Parathyroid adenoma (tissue), 2 donors: Measurements from ENCODE around the gene CYTH4.

Experiments used
- H2AFZ ChIP-seq: fragments of 300-600 bp; sonication (generic); one replicate; pipeline ENCODE4 v1.7.0; 2017; ENCODE audit warnings: antibody characterized with exemption, mild to moderate bottlenecking
- H3K27ac ChIP-seq: fragments of 300-600 bp; sonication (generic); one replicate; pipeline ENCODE4 v1.7.0; 2017
- H3K27me3 ChIP-seq: fragments of 300-600 bp; sonication (generic); one replicate; pipeline ENCODE4 v1.7.0; 2017; ENCODE audit warnings: low read length; ENCODE audit not compliant: control insufficient read depth, insufficient read depth
- H3K36me3 ChIP-seq: fragments of 300-600 bp; sonication (generic); one replicate; pipeline ENCODE4 v1.7.0; 2017; ENCODE audit warnings: low read length; ENCODE audit not compliant: control insufficient read depth, insufficient read depth
- H3K4me1 ChIP-seq: fragments of 300-600 bp; sonication (generic); one replicate; pipeline ENCODE4 v1.7.0; 2017; ENCODE audit warnings: control low read depth
- H3K4me2 ChIP-seq: fragments of 300-600 bp; sonication (generic); one replicate; pipeline ENCODE4 v1.7.0; 2017; ENCODE audit warnings: low read length
- H3K4me3 ChIP-seq: fragments of 300-600 bp; sonication (generic); one replicate; pipeline ENCODE4 v1.7.0; 2017; ENCODE audit warnings: low read depth, low read length
- H3K79me2 ChIP-seq: fragments of 300-600 bp; sonication (generic); one replicate; pipeline ENCODE4 v1.7.0; 2017; ENCODE audit warnings: control low read depth
- H3K9ac ChIP-seq: fragments of 300-600 bp; sonication (generic); one replicate; pipeline ENCODE4 v1.7.0; 2017; ENCODE audit warnings: mild to moderate bottlenecking
- H3K9me3 ChIP-seq: fragments of 300-600 bp; sonication (generic); one replicate; pipeline ENCODE4 v1.7.0; 2017; ENCODE audit warnings: low read length; ENCODE audit not compliant: control insufficient read depth
- TF ChIP-seq, protein P1 (sequence below): fragments of 300-600 bp; sonication (generic); IDR thresholded peaks from one replicate; pipeline ENCODE4 v1.7.0; 2017; ENCODE audit warnings: antibody characterized with exemption, mild to moderate bottlenecking
- donor health status: primary hyperparathyroidism.

The CYTH4 gene

DNA sequence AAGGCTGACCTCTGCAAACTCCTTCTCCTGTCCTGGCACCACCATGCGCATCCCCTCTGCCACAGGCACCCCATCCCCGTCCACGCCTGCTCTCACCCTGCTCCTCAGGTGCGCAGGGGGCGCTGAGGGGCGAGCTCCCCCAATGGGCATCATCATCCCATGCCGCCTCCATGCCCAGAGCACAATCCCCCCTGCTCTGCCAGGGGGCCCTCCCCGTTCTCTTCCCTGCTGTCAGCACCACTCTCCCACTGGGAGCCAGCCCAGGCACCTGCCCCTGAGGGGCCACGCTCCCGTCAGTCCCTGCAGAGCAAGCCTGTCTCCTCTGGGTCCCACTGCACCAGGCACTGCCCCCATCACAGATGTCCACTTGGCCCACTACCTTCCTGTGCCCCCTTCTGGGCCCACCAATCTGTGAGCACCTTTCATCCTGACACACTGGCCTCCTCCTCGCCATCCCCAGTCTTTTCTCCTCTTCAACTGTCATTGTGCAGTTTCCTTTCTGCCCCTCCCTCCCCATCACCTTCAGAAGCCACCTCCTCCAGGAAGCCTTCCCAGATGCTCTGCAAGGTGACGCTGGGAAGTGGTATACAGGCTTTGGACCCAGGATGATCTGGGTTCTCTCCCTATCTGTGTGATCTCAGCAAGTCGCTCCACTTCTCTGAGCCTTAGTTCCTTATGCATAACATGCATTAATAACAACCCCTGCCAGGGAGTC is 62.6 kb downstream of the CYTH4 start:
- no peak overlapping the region for H2AFZ ChIP-seq
- no peaks in the 10 kb centered on the region for H3K9me3 ChIP-seq
- no peaks in the 10 kb centered on the region for H3K79me2 ChIP-seq
- H3K36me3 ChIP-seq = no peaks in the 10 kb centered on the region
- no peak overlapping the region for H3K4me3 ChIP-seq
- TF ChIP-seq, protein P1, sequence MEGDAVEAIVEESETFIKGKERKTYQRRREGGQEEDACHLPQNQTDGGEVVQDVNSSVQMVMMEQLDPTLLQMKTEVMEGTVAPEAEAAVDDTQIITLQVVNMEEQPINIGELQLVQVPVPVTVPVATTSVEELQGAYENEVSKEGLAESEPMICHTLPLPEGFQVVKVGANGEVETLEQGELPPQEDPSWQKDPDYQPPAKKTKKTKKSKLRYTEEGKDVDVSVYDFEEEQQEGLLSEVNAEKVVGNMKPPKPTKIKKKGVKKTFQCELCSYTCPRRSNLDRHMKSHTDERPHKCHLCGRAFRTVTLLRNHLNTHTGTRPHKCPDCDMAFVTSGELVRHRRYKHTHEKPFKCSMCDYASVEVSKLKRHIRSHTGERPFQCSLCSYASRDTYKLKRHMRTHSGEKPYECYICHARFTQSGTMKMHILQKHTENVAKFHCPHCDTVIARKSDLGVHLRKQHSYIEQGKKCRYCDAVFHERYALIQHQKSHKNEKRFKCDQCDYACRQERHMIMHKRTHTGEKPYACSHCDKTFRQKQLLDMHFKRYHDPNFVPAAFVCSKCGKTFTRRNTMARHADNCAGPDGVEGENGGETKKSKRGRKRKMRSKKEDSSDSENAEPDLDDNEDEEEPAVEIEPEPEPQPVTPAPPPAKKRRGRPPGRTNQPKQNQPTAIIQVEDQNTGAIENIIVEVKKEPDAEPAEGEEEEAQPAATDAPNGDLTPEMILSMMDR = no peak
- H3K9ac ChIP-seq = no peak overlapping the region
- H3K4me1 ChIP-seq = no peaks in the 10 kb centered on the region
- H3K27ac ChIP-seq = no peak overlapping the region
- no peak overlapping the region for H3K4me2 ChIP-seq
- no peaks in the 10 kb centered on the region for H3K27me3 ChIP-seq

DNA sequence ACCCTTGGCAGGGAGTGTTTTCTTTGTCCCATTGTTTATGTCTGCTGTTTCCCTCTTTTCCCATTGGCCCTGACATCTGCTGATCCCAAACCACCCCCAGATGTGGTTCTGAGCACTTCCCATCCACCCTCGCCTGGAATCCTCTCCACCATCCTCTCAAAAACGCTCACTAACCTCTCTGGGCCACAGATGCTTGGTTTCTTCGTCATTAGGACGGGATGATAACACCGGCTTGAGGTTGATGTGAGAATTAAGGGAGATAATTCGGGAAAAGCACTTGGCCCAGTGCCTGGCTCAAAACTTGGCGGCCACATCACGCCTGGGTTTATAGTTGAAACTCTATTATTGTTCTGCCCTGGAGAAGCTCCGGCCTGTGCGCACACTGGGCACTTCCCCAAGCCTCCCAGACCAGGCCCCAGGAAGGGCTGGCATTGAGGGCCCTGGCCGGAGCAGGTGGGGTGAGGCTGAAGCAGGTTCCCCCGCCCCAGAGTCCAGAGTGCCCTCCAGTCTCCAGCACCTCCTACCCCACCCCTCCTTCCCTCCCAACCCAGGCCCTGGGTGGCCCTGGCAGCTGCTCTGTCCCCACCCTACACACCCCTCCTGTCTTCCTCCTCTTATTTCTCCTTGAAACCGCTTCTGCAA is 63.7 kb downstream of the CYTH4 start:
- Histone ChIP-seq H3K9me3 (no peaks in the 10 kb centered on the region), H3K36me3 (no peaks in the 10 kb centered on the region), H2AFZ (no peak overlapping the region), H3K79me2 (no peaks in the 10 kb centered on the region), H3K9ac (no peak overlapping the region), H3K4me3 (no peak overlapping the region), H3K27me3 (no peaks in the 10 kb centered on the region), H3K4me2 (no peak overlapping the region), H3K4me1 (no peaks in the 10 kb centered on the region), H3K27ac (no peak overlapping the region)
- TF ChIP-seq, protein P1 = no peak

DNA sequence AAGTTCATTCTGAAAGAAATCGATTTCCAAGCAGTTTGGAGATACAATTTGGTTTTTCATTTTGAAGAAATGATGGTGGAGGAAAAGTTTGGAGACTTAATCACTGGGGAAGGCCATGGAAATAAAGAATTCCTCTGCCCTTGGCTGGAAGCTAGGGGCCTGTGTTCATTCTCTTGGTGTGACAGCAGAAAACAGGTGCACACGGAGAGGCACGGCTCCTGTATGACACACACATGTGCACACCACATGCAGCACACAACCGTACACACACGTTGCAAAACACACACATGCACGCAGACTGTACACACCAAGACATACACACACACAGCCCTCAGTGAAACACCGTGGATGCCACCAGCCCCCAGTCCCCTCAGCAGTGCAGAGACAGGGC is 64.2 kb downstream of the CYTH4 start:
- Histone ChIP-seq H3K4me2 (no peak overlapping the region), H3K9ac (no peak overlapping the region), H3K4me3 (no peak overlapping the region), H3K36me3 (no peaks in the 10 kb centered on the region), H3K27ac (no peak overlapping the region), H3K4me1 (no peaks in the 10 kb centered on the region), H3K79me2 (no peaks in the 10 kb centered on the region), H2AFZ (no peak overlapping the region), H3K27me3 (no peaks in the 10 kb centered on the region), H3K9me3 (no peaks in the 10 kb centered on the region)
- TF ChIP-seq, protein P1 = no peak

DNA sequence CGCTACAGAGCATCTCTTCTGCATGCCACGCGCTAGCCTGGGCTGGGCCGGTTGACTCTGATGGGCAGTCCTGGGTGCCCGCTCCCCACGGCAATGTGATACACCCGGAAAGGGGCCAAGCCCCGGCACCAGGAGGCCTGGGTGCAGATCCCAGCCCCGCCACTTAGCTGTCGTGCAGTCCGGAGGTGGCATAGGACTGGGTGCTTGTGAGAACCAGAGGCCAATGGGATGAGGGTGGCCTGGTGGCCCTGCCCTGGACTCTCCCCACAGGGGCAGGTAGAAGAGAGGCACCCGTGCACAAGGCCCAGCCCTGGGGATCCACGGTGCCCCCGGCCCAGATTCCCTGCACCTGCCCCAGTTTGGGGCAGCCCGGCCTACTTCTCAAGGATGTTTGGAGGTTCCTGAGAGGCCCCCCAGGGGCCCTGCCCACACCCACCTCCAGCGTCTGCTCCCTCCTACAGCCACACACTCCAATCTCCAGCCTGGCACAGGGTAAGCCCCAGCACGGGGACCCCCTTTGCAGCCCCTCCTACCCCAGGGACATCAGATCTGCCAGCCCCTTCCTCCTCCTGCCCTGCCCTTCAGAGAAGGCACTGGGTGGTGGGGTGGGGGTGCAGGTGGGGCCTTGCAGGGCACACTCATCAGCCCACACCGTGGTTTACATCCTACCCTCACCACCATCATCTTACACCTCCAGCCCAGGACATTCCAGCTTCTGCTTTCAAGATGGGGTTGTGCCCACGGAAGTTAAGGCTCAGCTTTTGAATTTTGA is 66.9 kb downstream of the CYTH4 start:
- Histone ChIP-seq H3K27ac (no peak overlapping the region), H3K9me3 (no peaks in the 10 kb centered on the region), H3K4me2 (no peak overlapping the region), H3K4me3 (no peak overlapping the region), H3K79me2 (no peaks in the 10 kb centered on the region), H3K27me3 (no peaks in the 10 kb centered on the region), H3K9ac (no peak overlapping the region), H3K4me1 (no peaks in the 10 kb centered on the region), H3K36me3 (no peaks in the 10 kb centered on the region), H2AFZ (no peak overlapping the region)
- TF ChIP-seq, protein P1 = no peak
